K562 (cell line): ENCODE data around the gene SLC2A4. TPM values are rescaled to one million over a fixed set of nuclear protein-coding genes. Genes with fewer than 3 reads are reported as not detected.
A peak's percentile ranks its signal among the peaks of the same experiment; 100 is the strongest.

ENCODE experiments used
- ASH1L ChIP-seq: fragments of 450-650 bp; IDR thresholded peaks from 2 replicates; pipeline ENCODE4 v1.6.1; 2018; ENCODE audit warnings: borderline replicate concordance, mild to moderate bottlenecking, low read depth; ENCODE audit not compliant: partially characterized antibody
- CCNT2 ChIP-seq: IDR thresholded peaks from 2 replicates; pipeline ENCODE4 v1.6.1; 2011; ENCODE audit warnings: borderline replicate concordance, low read depth, mild to moderate bottlenecking, moderate library complexity, mixed read lengths, low read length; ENCODE audit not compliant: insufficient read length; ENCODE audit errors: extremely low read depth
- ERF ChIP-seq: fragments of 450-650 bp; formaldehyde crosslinking; IDR thresholded peaks from 2 replicates; pipeline ENCODE4 v1.4.0; 2020; ENCODE audit warnings: mild to moderate bottlenecking, mixed read lengths
- ESRRB ChIP-seq: fragments of 250-450 bp; sonication (Bioruptor Pico); IDR thresholded peaks from 2 replicates; pipeline ENCODE4 v1.5.0; 2020; ENCODE audit warnings: mild to moderate bottlenecking, moderate library complexity, borderline replicate concordance
- ETV6 ChIP-seq, 3 experiments: fragments of 150-350 bp in 1 of 3; sonication (generic) in 1 of 3; formaldehyde crosslinking in 1 of 3; IDR thresholded peaks; 2 replicates each; pipeline versions ENCODE4 v1.6.1 to v1.8.0; 2014 to 2022; ENCODE audit warnings: borderline replicate concordance in 2 of 3, low read depth in 2 of 3, antibody characterized with exemption in 1 of 3, low read length in 1 of 3, mild to moderate bottlenecking in 1 of 3, missing genetic modification reagents in 1 of 3
- FOXA1 ChIP-seq: fragments of 450-650 bp; IDR thresholded peaks from 2 replicates; pipeline ENCODE4 v1.6.1; 2016; ENCODE audit warnings: mild to moderate bottlenecking, borderline replicate concordance
- KDM4B ChIP-seq, 2 experiments: fragments of 450-650 bp in 1 of 2; sonication (generic) in 1 of 2; IDR thresholded peaks; 2 replicates each; pipeline ENCODE4 v1.6.1; 2016 to 2017; ENCODE audit warnings: borderline replicate concordance in 2 of 2, antibody characterized with exemption in 1 of 2, low read depth in 1 of 2, mild to moderate bottlenecking in 1 of 2
- KLF16 ChIP-seq: IDR thresholded peaks from 2 replicates; pipeline ENCODE4 v1.6.1; 2016; ENCODE audit warnings: antibody characterized with exemption
- MYBL2 ChIP-seq, 2 experiments: fragments of 450-650 bp in 1 of 2; sonication (generic) in 1 of 2; formaldehyde crosslinking in 1 of 2; IDR thresholded peaks; 2 replicates each; pipeline versions ENCODE4 v1.6.1 to v1.8.1; 2017 to 2022; ENCODE audit warnings: borderline replicate concordance in 1 of 2, inconsistent platforms in 1 of 2, low read depth in 1 of 2, mild to moderate bottlenecking in 1 of 2, missing genetic modification reagents in 1 of 2, moderate library complexity in 1 of 2
- NR3C1 ChIP-seq: sonication (generic); formaldehyde crosslinking; IDR thresholded peaks from 2 replicates; pipeline ENCODE4 v1.8.1; 2022; ENCODE audit warnings: missing genetic modification reagents
- POLR2A ChIP-seq: fragments of 450-650 bp; conservative IDR thresholded peaks from 2 replicates; pipeline ENCODE4 v1.6.1; 2016
- POLR2AphosphoS2 ChIP-seq: IDR thresholded peaks from 2 replicates; pipeline ENCODE4 v1.6.1; 2012; ENCODE audit warnings: low read length, improper control_type of control experiment
- PTRF ChIP-seq: fragments of 450-650 bp; IDR thresholded peaks from 2 replicates; pipeline ENCODE4 v1.6.1; 2016; ENCODE audit warnings: mild to moderate bottlenecking, missing genetic modification characterization, missing compliant biosample characterization
- SP1 ChIP-seq: sonication (generic); formaldehyde crosslinking; IDR thresholded peaks from 2 replicates; pipeline ENCODE4 v1.8.1; 2022; ENCODE audit warnings: mild to moderate bottlenecking, missing genetic modification reagents
- STAT5A ChIP-seq: IDR thresholded peaks from 2 replicates; pipeline ENCODE4 v1.6.1; 2012; ENCODE audit warnings: low read length, inconsistent platforms, borderline replicate concordance
- XRCC3 ChIP-seq: fragments of 450-650 bp; IDR thresholded peaks from 2 replicates; pipeline ENCODE4 v1.6.1; 2017; ENCODE audit warnings: mild to moderate bottlenecking, moderate library complexity
- XRCC4 ChIP-seq: IDR thresholded peaks from one replicate; pipeline ENCODE4 v1.6.1; 2011; ENCODE audit not compliant: insufficient read depth, insufficient read length; ENCODE audit errors: extremely low read depth
- ZNF217 ChIP-seq: sonication (generic); formaldehyde crosslinking; IDR thresholded peaks from 2 replicates; pipeline ENCODE4 v1.8.0; 2022; ENCODE audit warnings: mild to moderate bottlenecking, missing genetic modification reagents
- ZNF707 ChIP-seq: fragments of 250-450 bp; sonication (Bioruptor Pico); conservative IDR thresholded peaks from 2 replicates; pipeline ENCODE4 v1.8.0; 2022; ENCODE audit warnings: inconsistent platforms, mild to moderate bottlenecking, moderate library complexity
- ZNF764 ChIP-seq: fragments of 250-450 bp; sonication (Bioruptor Pico); IDR thresholded peaks from 2 replicates; pipeline ENCODE4 v1.4.0; 2020; ENCODE audit warnings: low read depth, mild to moderate bottlenecking, moderate library complexity
- polyA plus RNA-seq, 8 experiments: library from polyadenylated mRNA; depleted of rRNA in 4 of 8; stranded (reverse) in 5 of 8; unstranded in 3 of 8; fragments of >200 nt; fragmentation: Nextera tagmentation in 2 of 8; fragmentation: Illumina TruSeq in 1 of 8; extraction: Ambion mirVana in 2 of 8; extraction: Trizol in 1 of 8; gene quantifications; 2 replicates each; pipeline versions ENCODE4 v1.2.1 to v1.2.3, GENCODE V29; 2011 to 2014; ENCODE audit warnings: inconsistent platforms in 1 of 8, missing spikeins in 1 of 8
- total RNA-seq, 7 experiments: library from RNA; depleted of rRNA in 6 of 7; stranded (reverse); fragments of >200 nt in 6 of 7; fragmentation: Illumina TruSeq in 2 of 7; extraction: Trizol in 2 of 7; gene quantifications; 2 replicates each; pipeline versions ENCODE4 v1.2.1 to v1.2.3, GENCODE V29; 2011 to 2021; ENCODE audit warnings: low replicate concordance in 1 of 7
- TF ChIP-seq, protein P1 (sequence below): fragments of 250-450 bp; sonication (Bioruptor Pico); IDR thresholded peaks from 2 replicates; pipeline ENCODE4 v1.6.1; 2021; ENCODE audit warnings: mild to moderate bottlenecking
- TF ChIP-seq, protein P2 (sequence below): sonication (generic); formaldehyde crosslinking; IDR thresholded peaks from 2 replicates; pipeline ENCODE4 v1.8.1; 2023; ENCODE audit warnings: missing genetic modification reagents, mild to moderate bottlenecking, borderline replicate concordance

SLC2A4 gene
- total and polyA plus RNA-seq, 9 of the 15 experiments (the other 6 are each of a cell fraction or from before 2014, with no cell fraction given) = 0.74 to 3.5 (median 1.6) TPM

DNA sequence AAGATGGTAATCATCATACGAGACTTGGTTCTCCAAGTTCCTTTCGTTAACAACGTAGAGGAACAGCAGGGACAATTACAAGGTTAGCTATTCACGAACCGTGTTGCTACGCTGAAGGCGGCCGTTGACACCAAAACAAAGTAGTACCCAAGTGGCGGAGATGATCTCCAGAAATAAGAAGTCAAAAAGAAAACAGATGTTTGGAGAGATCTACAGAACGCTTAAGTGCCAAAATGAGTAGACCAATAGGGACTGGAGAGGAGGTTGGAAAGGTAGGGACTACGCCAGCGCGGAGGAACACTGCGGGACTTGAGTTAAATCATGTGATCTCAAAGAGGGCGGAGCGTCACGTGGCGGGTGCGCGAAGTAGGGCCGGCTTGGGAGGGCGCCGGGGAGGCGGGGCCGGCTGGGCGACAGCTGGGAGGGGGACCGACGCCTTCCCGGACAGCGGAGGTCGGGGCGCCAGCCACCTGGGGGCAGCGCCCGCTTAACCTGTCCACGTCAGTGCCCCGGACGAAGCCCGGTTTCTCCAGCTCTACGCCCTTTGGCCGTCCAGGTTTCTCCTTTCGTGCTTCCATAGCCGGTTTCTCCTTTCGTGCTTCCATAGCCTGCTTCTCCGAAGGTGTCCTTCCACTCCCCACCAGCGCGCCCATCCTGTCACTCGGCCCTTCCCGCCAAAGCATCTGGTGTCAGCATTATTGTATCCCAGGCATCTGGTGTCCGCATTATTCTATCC is 38.6 kb upstream of the SLC2A4 start (continued):
- TF ChIP-seq, protein P1, sequence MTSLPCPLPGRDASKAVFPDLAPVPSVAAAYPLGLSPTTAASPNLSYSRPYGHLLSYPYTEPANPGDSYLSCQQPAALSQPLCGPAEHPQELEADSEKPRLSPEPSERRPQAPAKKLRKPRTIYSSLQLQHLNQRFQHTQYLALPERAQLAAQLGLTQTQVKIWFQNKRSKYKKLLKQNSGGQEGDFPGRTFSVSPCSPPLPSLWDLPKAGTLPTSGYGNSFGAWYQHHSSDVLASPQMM = no peak
- TF ChIP-seq ESRRB (CRISPR knock-in tag) (no peak), ZNF764 (CRISPR knock-in tag) (no peak), STAT5A (peak; percentile 13; the same call in 1 of the 2 replicates), FOXA1 (no peak), CCNT2 (peak; percentile 98), ZNF707 (no peak), ZNF217 (CRISPR knock-in tag) (no peak), ETV6 (IDR thresholded peaks at IDR 0.05; ENCODE audit: borderline replicate concordance in 1 of 2, low read depth in 2 of 2, low read length in 1 of 2) (no peak), ETV6 (CRISPR knock-in tag; IDR thresholded peaks at IDR 0.05; ENCODE audit: borderline replicate concordance) (no peak), ERF (CRISPR knock-in tag) (no peak; the same call in 1 of the 2 replicates), KDM4B (IDR thresholded peaks at IDR 0.05; ENCODE audit: borderline replicate concordance in 2 of 2, low read depth in 1 of 2) (no peak), XRCC4 (no peak), POLR2A (peak; percentile 76), XRCC3 (no peak), POLR2AphosphoS2 (peak; percentile 99), PTRF (tag) (no peak), MYBL2 (IDR thresholded peaks at IDR 0.05; ENCODE audit: low read depth) (peak; percentile 54), MYBL2 (CRISPR knock-in tag; IDR thresholded peaks at IDR 0.05; ENCODE audit: borderline replicate concordance) (no peak), NR3C1 (CRISPR knock-in tag) (no peak), KLF16 (no peak), ASH1L (peak; percentile 29), SP1 (peak; percentile 87)
- TF ChIP-seq, protein P2, sequence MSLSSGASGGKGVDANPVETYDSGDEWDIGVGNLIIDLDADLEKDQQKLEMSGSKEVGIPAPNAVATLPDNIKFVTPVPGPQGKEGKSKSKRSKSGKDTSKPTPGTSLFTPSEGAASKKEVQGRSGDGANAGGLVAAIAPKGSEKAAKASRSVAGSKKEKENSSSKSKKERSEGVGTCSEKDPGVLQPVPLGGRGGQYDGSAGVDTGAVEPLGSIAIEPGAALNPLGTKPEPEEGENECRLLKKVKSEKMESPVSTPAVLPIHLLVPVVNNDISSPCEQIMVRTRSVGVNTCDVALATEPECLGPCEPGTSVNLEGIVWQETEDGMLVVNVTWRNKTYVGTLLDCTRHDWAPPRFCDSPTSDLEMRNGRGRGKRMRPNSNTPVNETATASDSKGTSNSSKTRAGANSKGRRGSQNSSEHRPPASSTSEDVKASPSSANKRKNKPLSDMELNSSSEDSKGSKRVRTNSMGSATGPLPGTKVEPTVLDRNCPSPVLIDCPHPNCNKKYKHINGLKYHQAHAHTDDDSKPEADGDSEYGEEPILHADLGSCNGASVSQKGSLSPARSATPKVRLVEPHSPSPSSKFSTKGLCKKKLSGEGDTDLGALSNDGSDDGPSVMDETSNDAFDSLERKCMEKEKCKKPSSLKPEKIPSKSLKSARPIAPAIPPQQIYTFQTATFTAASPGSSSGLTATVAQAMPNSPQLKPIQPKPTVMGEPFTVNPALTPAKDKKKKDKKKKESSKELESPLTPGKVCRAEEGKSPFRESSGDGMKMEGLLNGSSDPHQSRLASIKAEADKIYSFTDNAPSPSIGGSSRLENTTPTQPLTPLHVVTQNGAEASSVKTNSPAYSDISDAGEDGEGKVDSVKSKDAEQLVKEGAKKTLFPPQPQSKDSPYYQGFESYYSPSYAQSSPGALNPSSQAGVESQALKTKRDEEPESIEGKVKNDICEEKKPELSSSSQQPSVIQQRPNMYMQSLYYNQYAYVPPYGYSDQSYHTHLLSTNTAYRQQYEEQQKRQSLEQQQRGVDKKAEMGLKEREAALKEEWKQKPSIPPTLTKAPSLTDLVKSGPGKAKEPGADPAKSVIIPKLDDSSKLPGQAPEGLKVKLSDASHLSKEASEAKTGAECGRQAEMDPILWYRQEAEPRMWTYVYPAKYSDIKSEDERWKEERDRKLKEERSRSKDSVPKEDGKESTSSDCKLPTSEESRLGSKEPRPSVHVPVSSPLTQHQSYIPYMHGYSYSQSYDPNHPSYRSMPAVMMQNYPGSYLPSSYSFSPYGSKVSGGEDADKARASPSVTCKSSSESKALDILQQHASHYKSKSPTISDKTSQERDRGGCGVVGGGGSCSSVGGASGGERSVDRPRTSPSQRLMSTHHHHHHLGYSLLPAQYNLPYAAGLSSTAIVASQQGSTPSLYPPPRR = no peak
